ENCODE results near the gene TIMMDC1.

The TIMMDC1 gene

DNA sequence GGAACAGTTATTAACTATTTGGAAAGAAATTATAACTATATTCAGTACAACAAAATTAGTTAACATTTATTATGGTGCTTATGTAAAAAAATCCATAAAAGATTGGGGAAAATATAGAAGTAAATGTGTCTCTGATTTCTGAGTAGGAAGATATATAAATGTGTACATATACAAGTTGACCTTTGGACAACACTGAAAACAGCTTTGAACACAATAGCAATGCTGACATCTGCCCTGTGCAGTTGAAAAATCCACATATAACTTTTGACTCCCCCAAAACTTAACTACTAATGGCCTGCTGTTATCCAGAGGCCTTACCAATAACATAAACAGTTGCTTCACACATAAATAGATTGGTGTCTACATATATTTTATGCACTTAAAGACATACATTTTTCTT is 12.3 kb downstream of the TIMMDC1 start:
- Histone ChIP-seq H3K4me1 (ENCODE audit: control insufficient read depth, insufficient read depth, low read length) (no peaks in the 10 kb centered on the region), H3K4me3 (ENCODE audit: low read depth, low read length) (no peak overlapping the region), H3K9ac (ENCODE audit: low read length) (no peak overlapping the region), H3K27ac (ENCODE audit: low read depth, low read length) (no peak overlapping the region), H3K9me3 (ENCODE audit: control insufficient read depth, insufficient read depth, low read depth, low read length) (no peaks in the 10 kb centered on the region), H3K36me3 (ENCODE audit: control insufficient read depth, insufficient read depth, low read length) (peaks cover 82% of the 10 kb centered on the region), H3K27me3 (ENCODE audit: control insufficient read depth, insufficient read depth, low read length) (no peaks in the 10 kb centered on the region)

DNA sequence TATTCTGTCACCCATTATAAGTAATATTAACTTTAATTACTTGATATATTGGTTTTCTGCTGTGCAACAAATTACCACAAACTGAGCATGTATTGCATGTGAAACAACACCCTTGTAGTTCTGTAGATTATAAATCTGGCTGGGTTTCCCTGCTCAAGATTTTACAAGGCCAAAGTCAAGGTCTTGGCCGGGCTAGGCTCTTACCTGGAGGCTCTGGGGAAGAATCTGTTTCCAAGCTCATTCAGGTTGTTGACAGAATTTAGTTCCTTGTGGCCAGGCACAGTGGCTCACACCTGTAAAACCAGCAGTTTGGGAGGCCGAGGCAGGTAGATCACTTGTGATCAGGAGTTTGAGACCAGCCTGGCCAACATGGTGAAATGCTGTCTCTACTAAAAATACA is 16.3 kb downstream of the TIMMDC1 start:
- H3K36me3 ChIP-seq (ENCODE audit: control insufficient read depth, insufficient read depth, low read length): peaks cover 84% of the 10 kb centered on the region
- no peaks in the 10 kb centered on the region for H3K27me3 ChIP-seq (ENCODE audit: control insufficient read depth, insufficient read depth, low read length)
- H3K9ac ChIP-seq (ENCODE audit: low read length): no peak overlapping the region
- no peaks in the 10 kb centered on the region for H3K9me3 ChIP-seq (ENCODE audit: control insufficient read depth, insufficient read depth, low read depth, low read length)
- no peak overlapping the region for H3K4me3 ChIP-seq (ENCODE audit: low read depth, low read length)
- no peaks in the 10 kb centered on the region for H3K4me1 ChIP-seq (ENCODE audit: control insufficient read depth, insufficient read depth, low read length)
- no peak overlapping the region for H3K27ac ChIP-seq (ENCODE audit: low read depth, low read length)

DNA sequence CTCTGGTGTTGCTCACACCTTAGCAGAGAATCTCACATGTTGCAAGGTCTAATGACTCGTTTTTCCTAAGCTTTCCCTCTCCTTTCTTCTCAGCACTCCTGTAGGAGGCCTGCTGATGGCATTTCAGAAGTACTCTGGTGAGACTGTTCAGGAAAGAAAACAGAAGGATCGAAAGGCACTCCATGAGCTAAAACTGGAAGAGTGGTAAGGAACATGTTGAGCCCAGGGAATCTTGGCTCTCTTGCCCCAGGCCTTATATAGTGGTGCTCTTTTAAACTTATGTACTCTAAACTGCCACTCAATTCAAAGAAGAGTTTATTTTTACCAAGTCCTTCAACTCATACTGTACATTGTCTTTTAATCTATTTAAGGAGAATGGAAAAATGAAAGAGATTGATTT is 18.8 kb downstream of the TIMMDC1 start:
- Histone ChIP-seq H3K36me3 (ENCODE audit: control insufficient read depth, insufficient read depth, low read length) (peaks cover 94% of the 10 kb centered on the region), H3K9me3 (ENCODE audit: control insufficient read depth, insufficient read depth, low read depth, low read length) (0 out of 2 replicates have a peak, but pooled peaks cover 6% of the 10 kb centered on the region)

DNA sequence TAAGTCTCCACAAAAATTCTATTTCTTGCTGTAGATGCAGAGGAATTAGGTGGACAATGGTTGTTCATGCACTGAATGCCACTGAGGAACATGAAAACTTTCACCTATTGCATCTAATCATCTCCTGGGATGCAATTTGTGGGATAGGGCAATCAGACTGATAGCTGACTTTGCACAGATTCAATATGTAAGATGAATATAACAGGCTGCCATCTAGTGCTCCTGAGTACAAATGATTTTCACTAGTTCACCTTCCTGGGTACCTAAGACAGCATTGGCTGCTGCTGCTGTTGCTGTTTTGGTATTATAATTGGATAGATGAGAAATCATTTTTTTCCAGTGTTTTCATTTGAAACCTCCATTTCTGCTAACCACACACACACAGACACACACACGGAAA is 19.7 kb downstream of the TIMMDC1 start:
- Histone ChIP-seq H3K27me3 (ENCODE audit: control insufficient read depth, insufficient read depth, low read length) (no peaks in the 10 kb centered on the region), H3K27ac (ENCODE audit: low read depth, low read length) (no peak overlapping the region), H3K9ac (ENCODE audit: low read length) (no peak overlapping the region), H3K36me3 (ENCODE audit: control insufficient read depth, insufficient read depth, low read length) (peaks cover 95% of the 10 kb centered on the region), H3K4me3 (ENCODE audit: low read depth, low read length) (no peak overlapping the region), H3K4me1 (ENCODE audit: control insufficient read depth, insufficient read depth, low read length) (no peaks in the 10 kb centered on the region), H3K9me3 (ENCODE audit: control insufficient read depth, insufficient read depth, low read depth, low read length) (0 out of 2 replicates have a peak, but pooled peaks cover 6% of the 10 kb centered on the region)

More for the DNA sequence above, 18.8 kb downstream of the TIMMDC1 start:
- no peaks in the 10 kb centered on the region for H3K27me3 ChIP-seq (ENCODE audit: control insufficient read depth, insufficient read depth, low read length)
- H3K27ac ChIP-seq (ENCODE audit: low read depth, low read length): no peak overlapping the region
- no peak overlapping the region for H3K4me3 ChIP-seq (ENCODE audit: low read depth, low read length)
- H3K9ac ChIP-seq (ENCODE audit: low read length): no peak overlapping the region
- H3K4me1 ChIP-seq (ENCODE audit: control insufficient read depth, insufficient read depth, low read length): no peaks in the 10 kb centered on the region

DNA sequence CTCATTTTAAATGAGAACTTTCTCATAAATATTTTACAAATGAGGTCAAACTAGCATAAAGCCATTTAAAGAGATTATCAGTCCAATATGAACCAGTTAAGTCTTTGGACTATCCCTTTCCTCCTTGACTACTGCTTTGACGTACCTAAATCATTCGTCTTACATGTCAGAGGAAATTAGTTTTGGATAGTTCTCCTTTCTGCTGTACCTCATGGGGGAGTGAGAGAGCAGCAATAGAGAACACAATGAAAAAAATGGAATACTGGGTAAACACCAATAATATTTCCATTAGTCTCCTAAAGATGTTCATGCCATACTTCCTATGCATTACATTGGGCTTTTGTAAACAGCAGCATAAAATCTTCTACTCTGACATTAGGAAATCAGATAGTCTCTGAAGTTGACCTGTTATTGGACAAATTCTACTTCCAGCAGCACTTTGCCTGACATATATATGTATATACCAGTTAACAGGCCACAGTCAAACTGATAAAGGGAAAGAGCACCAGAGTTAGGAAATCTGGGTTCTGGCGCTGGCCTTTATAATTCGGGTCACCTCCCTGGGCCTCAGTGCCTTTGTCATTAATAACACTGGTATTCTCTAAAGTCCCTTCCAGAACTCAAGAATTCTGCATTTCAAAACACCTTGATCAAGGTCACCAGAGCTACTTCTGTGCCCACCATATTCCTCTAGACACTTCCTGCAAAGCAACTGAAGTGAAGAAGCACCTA is 26.8 kb downstream of the TIMMDC1 start:
- no peak overlapping the region for H3K4me3 ChIP-seq (ENCODE audit: low read depth, low read length)
- H3K27ac ChIP-seq (ENCODE audit: low read depth, low read length): no peak overlapping the region
- 0 out of 2 replicates have a peak, but pooled peaks cover 6% of the 10 kb centered on the region for H3K9me3 ChIP-seq (ENCODE audit: control insufficient read depth, insufficient read depth, low read depth, low read length)
- H3K9ac ChIP-seq (ENCODE audit: low read length): no peak overlapping the region
- H3K36me3 ChIP-seq (ENCODE audit: control insufficient read depth, insufficient read depth, low read length): peaks cover 43% of the 10 kb centered on the region
- peaks cover 12% of the 10 kb centered on the region; the same call in 1 of the 2 replicates for H3K4me1 ChIP-seq (ENCODE audit: control insufficient read depth, insufficient read depth, low read length)
- no peaks in the 10 kb centered on the region for H3K27me3 ChIP-seq (ENCODE audit: control insufficient read depth, insufficient read depth, low read length)

DNA sequence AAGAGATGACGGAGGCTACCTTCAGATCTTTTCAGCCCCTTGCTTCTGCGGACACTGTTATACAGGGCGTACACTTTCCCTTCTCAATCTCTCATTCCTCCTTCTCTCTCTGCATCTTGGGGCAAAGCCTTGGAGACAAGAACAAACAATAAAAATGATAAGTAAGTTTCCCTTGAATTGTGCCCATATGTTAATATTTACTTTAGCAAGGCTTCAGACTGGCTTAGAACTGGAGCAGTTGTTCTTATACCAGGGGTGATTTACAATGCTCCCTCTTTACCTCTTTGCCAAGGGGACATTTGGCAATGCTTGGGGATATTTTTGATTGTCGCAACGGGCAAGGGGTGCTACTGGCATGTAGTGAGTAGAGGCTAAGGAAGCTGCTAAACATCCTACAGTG is 29.4 kb downstream of the TIMMDC1 start:
- H3K4me1 ChIP-seq (ENCODE audit: control insufficient read depth, insufficient read depth, low read length): peaks cover 12% of the 10 kb centered on the region; the same call in 1 of the 2 replicates
- H3K36me3 ChIP-seq (ENCODE audit: control insufficient read depth, insufficient read depth, low read length): peaks cover 21% of the 10 kb centered on the region
- H3K9ac ChIP-seq (ENCODE audit: low read length): no peak overlapping the region
- H3K27me3 ChIP-seq (ENCODE audit: control insufficient read depth, insufficient read depth, low read length): no peaks in the 10 kb centered on the region
- H3K9me3 ChIP-seq (ENCODE audit: control insufficient read depth, insufficient read depth, low read depth, low read length): no peaks in the 10 kb centered on the region
- no peak overlapping the region for H3K27ac ChIP-seq (ENCODE audit: low read depth, low read length)
- H3K4me3 ChIP-seq (ENCODE audit: low read depth, low read length): no peak overlapping the region

DNA sequence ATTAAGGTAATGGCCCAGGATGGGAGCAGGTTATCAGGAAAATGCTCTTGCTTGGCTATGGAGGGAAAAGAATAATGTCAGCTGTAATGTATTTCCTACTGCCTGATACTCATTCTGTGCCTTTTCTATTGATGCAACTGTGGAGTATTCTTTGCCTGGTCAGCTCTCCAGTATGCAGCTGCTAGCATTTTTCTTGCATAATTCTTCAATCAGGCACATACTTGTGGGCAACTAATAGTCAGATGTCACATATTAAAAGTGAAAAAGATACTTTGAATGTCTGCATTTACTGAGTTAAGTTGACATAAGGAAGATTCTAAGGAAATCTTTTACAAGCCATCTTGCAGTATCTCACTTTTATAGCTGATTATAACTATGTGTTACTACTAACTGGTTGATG is 31.5 kb downstream of the TIMMDC1 start:
- H3K27ac ChIP-seq (ENCODE audit: low read depth, low read length): no peak overlapping the region
- H3K9me3 ChIP-seq (ENCODE audit: control insufficient read depth, insufficient read depth, low read depth, low read length): no peaks in the 10 kb centered on the region
- H3K27me3 ChIP-seq (ENCODE audit: control insufficient read depth, insufficient read depth, low read length): no peaks in the 10 kb centered on the region
- no peak overlapping the region for H3K4me3 ChIP-seq (ENCODE audit: low read depth, low read length)
- H3K4me1 ChIP-seq (ENCODE audit: control insufficient read depth, insufficient read depth, low read length): peaks cover 7% of the 10 kb centered on the region; the same call in 1 of the 2 replicates
- no peak overlapping the region for H3K9ac ChIP-seq (ENCODE audit: low read length)
- 0 out of 2 replicates have a peak, but pooled peaks cover under 1% of the 10 kb centered on the region for H3K36me3 ChIP-seq (ENCODE audit: control insufficient read depth, insufficient read depth, low read length)

DNA sequence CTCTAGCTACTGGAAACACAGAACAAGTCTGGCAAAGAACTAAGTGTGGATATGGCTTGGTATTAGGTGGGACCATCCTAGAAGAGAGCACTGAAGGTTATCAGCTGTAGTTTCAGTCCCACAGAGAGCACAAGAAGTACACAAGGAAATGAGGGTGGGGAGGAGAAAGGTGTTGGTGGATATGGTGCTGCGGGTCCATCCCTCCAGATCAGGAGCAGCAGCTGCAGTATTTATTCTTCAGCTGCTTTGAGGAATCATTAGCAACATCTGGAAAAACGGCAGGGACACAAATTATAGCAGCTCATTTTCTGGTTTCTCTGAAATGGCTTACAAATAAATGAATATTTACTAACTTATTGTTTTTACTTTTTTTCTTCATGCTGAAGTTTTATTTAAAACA is 32.1 kb downstream of the TIMMDC1 start:
- no peaks in the 10 kb centered on the region for H3K27me3 ChIP-seq (ENCODE audit: control insufficient read depth, insufficient read depth, low read length)
- peaks cover 1% of the 10 kb centered on the region; the same call in 1 of the 2 replicates for H3K4me1 ChIP-seq (ENCODE audit: control insufficient read depth, insufficient read depth, low read length)
- H3K9ac ChIP-seq (ENCODE audit: low read length): no peak overlapping the region
- H3K36me3 ChIP-seq (ENCODE audit: control insufficient read depth, insufficient read depth, low read length): no peaks in the 10 kb centered on the region
- no peak overlapping the region for H3K4me3 ChIP-seq (ENCODE audit: low read depth, low read length)
- no peak overlapping the region for H3K27ac ChIP-seq (ENCODE audit: low read depth, low read length)
- H3K9me3 ChIP-seq (ENCODE audit: control insufficient read depth, insufficient read depth, low read depth, low read length): no peaks in the 10 kb centered on the region

DNA sequence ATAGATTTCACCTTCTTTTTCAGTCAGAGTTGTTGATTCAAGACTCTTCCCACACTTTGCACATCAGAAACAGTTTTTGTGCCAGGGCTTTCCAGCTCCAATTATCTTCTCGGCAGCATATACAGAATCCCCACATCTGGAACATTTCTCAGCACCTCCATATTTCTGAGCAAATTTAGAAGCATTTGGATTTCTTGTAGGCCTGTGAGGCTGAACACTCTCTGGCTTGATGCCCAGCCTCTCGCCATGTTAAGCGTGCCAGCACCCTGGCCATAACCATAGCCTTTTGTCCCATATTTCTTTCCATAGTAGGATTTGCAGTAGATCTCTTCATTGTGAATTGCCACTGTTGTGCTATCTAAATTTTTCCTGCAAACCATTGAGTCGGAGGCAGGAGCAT is 32.8 kb downstream of the TIMMDC1 start:
- no peaks in the 10 kb centered on the region for H3K36me3 ChIP-seq (ENCODE audit: control insufficient read depth, insufficient read depth, low read length)
- H3K9me3 ChIP-seq (ENCODE audit: control insufficient read depth, insufficient read depth, low read depth, low read length): no peaks in the 10 kb centered on the region
- H3K27me3 ChIP-seq (ENCODE audit: control insufficient read depth, insufficient read depth, low read length): no peaks in the 10 kb centered on the region
- no peak overlapping the region for H3K4me3 ChIP-seq (ENCODE audit: low read depth, low read length)
- H3K27ac ChIP-seq (ENCODE audit: low read depth, low read length): no peak overlapping the region
- no peaks in the 10 kb centered on the region for H3K4me1 ChIP-seq (ENCODE audit: control insufficient read depth, insufficient read depth, low read length)
- no peak overlapping the region for H3K9ac ChIP-seq (ENCODE audit: low read length)

DNA sequence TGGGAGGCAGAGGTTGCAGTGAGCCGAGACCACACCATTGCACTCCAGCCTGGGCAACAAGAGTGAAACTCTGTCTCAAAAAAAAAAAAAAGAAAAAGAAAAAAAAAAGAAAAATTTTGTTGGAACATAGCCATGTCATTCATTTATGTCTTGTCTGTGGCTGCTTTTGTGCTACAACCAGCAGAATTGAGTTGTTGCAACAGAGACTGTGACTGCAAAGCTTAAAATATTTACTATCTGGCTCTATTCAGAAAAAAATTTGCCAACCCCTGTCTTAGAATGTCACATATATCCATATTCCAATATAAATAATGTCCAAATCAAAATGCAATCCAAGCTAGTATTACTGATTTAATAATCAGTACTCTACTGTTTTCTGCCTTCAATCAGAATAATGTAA is 35.9 kb downstream of the TIMMDC1 start:
- Histone ChIP-seq H3K9me3 (ENCODE audit: control insufficient read depth, insufficient read depth, low read depth, low read length) (no peaks in the 10 kb centered on the region), H3K27me3 (ENCODE audit: control insufficient read depth, insufficient read depth, low read length) (no peaks in the 10 kb centered on the region), H3K4me3 (ENCODE audit: low read depth, low read length) (no peak overlapping the region), H3K36me3 (ENCODE audit: control insufficient read depth, insufficient read depth, low read length) (no peaks in the 10 kb centered on the region), H3K27ac (ENCODE audit: low read depth, low read length) (no peak overlapping the region), H3K4me1 (ENCODE audit: control insufficient read depth, insufficient read depth, low read length) (no peaks in the 10 kb centered on the region), H3K9ac (ENCODE audit: low read length) (no peak overlapping the region)

DNA sequence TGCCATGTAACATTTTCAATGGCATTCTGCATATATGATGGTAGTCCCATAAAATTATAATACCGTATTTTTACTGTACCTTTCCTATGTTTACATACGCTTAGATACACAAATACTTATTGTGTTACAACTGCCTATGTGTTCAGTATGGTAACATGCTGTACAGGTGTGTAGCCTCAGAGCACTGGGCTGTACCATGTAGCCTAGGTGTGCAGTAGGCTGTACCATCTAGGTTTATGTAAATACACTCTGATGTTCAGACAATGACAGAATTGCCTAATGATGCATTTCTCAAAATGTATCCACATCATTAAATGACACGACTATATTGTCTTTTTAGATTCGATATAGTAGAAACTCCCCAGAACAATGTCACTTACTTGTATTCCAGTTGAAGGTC is 38.4 kb downstream of the TIMMDC1 start:
- Histone ChIP-seq H3K4me1 (ENCODE audit: control insufficient read depth, insufficient read depth, low read length) (no peaks in the 10 kb centered on the region), H3K27me3 (ENCODE audit: control insufficient read depth, insufficient read depth, low read length) (no peaks in the 10 kb centered on the region), H3K4me3 (ENCODE audit: low read depth, low read length) (no peak overlapping the region), H3K27ac (ENCODE audit: low read depth, low read length) (no peak overlapping the region), H3K36me3 (ENCODE audit: control insufficient read depth, insufficient read depth, low read length) (no peaks in the 10 kb centered on the region), H3K9me3 (ENCODE audit: control insufficient read depth, insufficient read depth, low read depth, low read length) (no peaks in the 10 kb centered on the region), H3K9ac (ENCODE audit: low read length) (no peak overlapping the region)
